K562 (cell line): ENCODE data around the gene SAMD4A. TPM values are rescaled to one million over a fixed set of nuclear protein-coding genes. Genes with fewer than 3 reads are reported as not detected.

Source experiments
- ATAC-seq: fragments of 200-7000 bp; cut with Tn5 transposase; 3 replicates; pipeline ENCODE4 v1.9.1; 2020; ENCODE audit warnings: moderate library complexity
- BruUV-seq: library from RNA; stranded (reverse); fragments of 400-500 nt; replicated peaks from 2 replicates; lab custom pipeline; 2021; lab: Mats Ljungman, UMichigan
- CTCF ChIA-PET: fragments of 300-600 bp; formaldehyde crosslinking; extraction: SDS; loops from one replicate; lab custom pipeline; 2021; ENCODE audit warnings: low intra/inter-chr PET ratio; lab: Yijun Ruan, JAX
- POLR2A ChIA-PET: fragments of 300-600, 350-650 bp; sonication (Branson Sonifier 250); formaldehyde crosslinking; extraction: SDS; loops from one replicate; lab custom pipeline; 2021; ENCODE audit warnings: antibody characterized with exemption, inconsistent platforms; lab: Yijun Ruan, JAX
- DNase-seq, 4 experiments: peaks; one replicate each; pipeline versions ENCODE4 v3.0.0 to v3.0.0-alpha.2; 2011 to 2018; ENCODE audit warnings: low spot score in 3 of 4, mixed read lengths in 3 of 4; ENCODE audit errors: extremely low read depth in 1 of 4
- FAIRE-seq: peaks from 2 replicates; lab custom pipeline; 2011; peaks lifted over from hg19 to GRCh38; lab: Jason Lieb, UNC
- H2AFZ ChIP-seq: 2 replicates; pipeline ENCODE4 v1.6.0; 2011; ENCODE audit warnings: low read depth, low read length, control low read depth, inconsistent platforms
- H3K27ac ChIP-seq: fragments of 200-600 bp; 3 replicates; pipeline ENCODE4 v1.8.0; 2011; ENCODE audit warnings: low read depth, mild to moderate bottlenecking, control low read depth, inconsistent platforms, low read length, moderate library complexity, mixed read lengths; ENCODE audit errors: extremely low read depth
- H3K27me3 ChIP-seq, 2 experiments: fragments of 300-600 bp in 1 of 2; 2 replicates in 1 of 2; 3 replicates in 1 of 2; pipeline versions ENCODE4 v1.6.0 to v1.8.0; 2011; ENCODE audit warnings: inconsistent platforms in 2 of 2, low read length in 2 of 2, mild to moderate bottlenecking in 1 of 2, mixed read lengths in 1 of 2, moderate library complexity in 1 of 2; ENCODE audit not compliant: control insufficient read depth in 2 of 2, insufficient read depth in 2 of 2
- H3K36me3 ChIP-seq: fragments of 300-600 bp; 3 replicates; pipeline ENCODE4 v1.8.0; 2011; ENCODE audit warnings: mild to moderate bottlenecking, low read length, inconsistent platforms; ENCODE audit not compliant: control insufficient read depth, insufficient read depth
- H3K4me1 ChIP-seq, 2 experiments: fragments of 200-600 bp in 1 of 2; replicated peaks in 1 of 2; 2 replicates in 1 of 2; 3 replicates in 1 of 2; pipeline versions ENCODE4 v1.5.1 to v1.8.0; 2011; ENCODE audit warnings: inconsistent platforms in 2 of 2, low read length in 2 of 2, mild to moderate bottlenecking in 1 of 2, mixed read lengths in 1 of 2, moderate library complexity in 1 of 2; ENCODE audit not compliant: control insufficient read depth in 2 of 2, insufficient read depth in 2 of 2
- H3K4me2 ChIP-seq: 2 replicates; pipeline ENCODE4 v1.6.1; 2011; ENCODE audit warnings: low read length, control low read depth, inconsistent platforms, mixed read lengths; ENCODE audit not compliant: insufficient read depth
- H3K4me3 ChIP-seq: fragments of 200-600 bp; sonication (generic), shearing (Covaris generic); 2 replicates; pipeline ENCODE4 v1.5.1; 2016; ENCODE audit warnings: control low read depth, inconsistent platforms
- H3K79me2 ChIP-seq: fragments of 200-600 bp; 3 replicates; pipeline ENCODE4 v1.8.0; 2011; ENCODE audit warnings: low read length, inconsistent platforms; ENCODE audit not compliant: control insufficient read depth, insufficient read depth
- H3K9ac ChIP-seq, 2 experiments: 2 replicates each; pipeline versions ENCODE4 v1.6.0 to v1.6.1; 2011; ENCODE audit warnings: low read depth in 2 of 2, low read length in 2 of 2, control low read depth in 1 of 2, inconsistent platforms in 1 of 2, mild to moderate bottlenecking in 1 of 2, mixed read lengths in 1 of 2; ENCODE audit not compliant: insufficient read depth in 1 of 2
- H3K9me1 ChIP-seq: one replicate; pipeline ENCODE4 v1.6.0; 2011; ENCODE audit warnings: inconsistent platforms, mild to moderate bottlenecking, low read length, moderate library complexity; ENCODE audit not compliant: control insufficient read depth, insufficient read depth
- H3K9me3 ChIP-seq: replicated peaks from 2 replicates; pipeline ENCODE4 v1.5.1; 2011; ENCODE audit warnings: low read depth, low read length, inconsistent platforms; ENCODE audit not compliant: control insufficient read depth, insufficient read depth
- H4K20me1 ChIP-seq: replicated peaks from 2 replicates; pipeline ENCODE4 v1.6.1; 2011; ENCODE audit warnings: low read length, inconsistent platforms, mixed read lengths; ENCODE audit not compliant: control insufficient read depth, insufficient read depth
- BRD4 ChIP-seq: fragments of 200-600 bp; sonication (generic); IDR thresholded peaks from 2 replicates; pipeline ENCODE4 v1.6.1; 2017; ENCODE audit warnings: inconsistent platforms
- CAMTA2 ChIP-seq: fragments of 250-450 bp; sonication (Bioruptor Pico); conservative IDR thresholded peaks from 2 replicates; pipeline ENCODE4 v1.5.1; 2022
- ETV1 ChIP-seq: fragments of 450-650 bp; conservative IDR thresholded peaks from 2 replicates; pipeline ENCODE4 v1.6.1; 2016; ENCODE audit warnings: missing genetic modification characterization, control low read depth, low read depth, missing compliant biosample characterization
- FOSL1 ChIP-seq: fragments of 200-800 bp; sonication (Bioruptor generic); conservative IDR thresholded peaks from 2 replicates; pipeline ENCODE4 v1.6.1; 2016; ENCODE audit warnings: missing genetic modification characterization, missing compliant biosample characterization
- JUND ChIP-seq, 2 experiments: IDR thresholded peaks; 2 replicates in 1 of 2; 3 replicates in 1 of 2; pipeline ENCODE4 v1.6.1; 2011; ENCODE audit warnings: borderline replicate concordance in 2 of 2, low read depth in 2 of 2, low read length in 2 of 2, improper control_type of control experiment in 1 of 2, missing biosample characterization in 1 of 2, missing genetic modification characterization in 1 of 2, missing genetic modification reagents in 1 of 2
- MEIS2 ChIP-seq: fragments of 450-650 bp; IDR thresholded peaks from 2 replicates; pipeline ENCODE4 v1.6.1; 2014; ENCODE audit warnings: mild to moderate bottlenecking; ENCODE audit not compliant: partially characterized antibody
- RB1 ChIP-seq: fragments of 450-650 bp; IDR thresholded peaks from 2 replicates; pipeline ENCODE4 v1.6.1; 2017; ENCODE audit warnings: low read depth, mild to moderate bottlenecking
- SMAD2 ChIP-seq: fragments of 150-350 bp; IDR thresholded peaks from 2 replicates; pipeline ENCODE4 v1.6.1; 2014; ENCODE audit warnings: low read depth, mild to moderate bottlenecking, low read length
- TARDBP ChIP-seq: fragments of 450-650 bp; IDR thresholded peaks from 2 replicates; pipeline ENCODE4 v1.6.1; 2016
- WGBS: fragments of 100-300 bp; shearing (Covaris generic); methylation state at CpG from one replicate; pipeline ENCODE4 v1.1.6; 2016; ENCODE audit warnings: low coverage, mixed read lengths; ENCODE audit not compliant: insufficient coverage; ENCODE audit errors: missing lambda C conversion rate; 5-methylcytosine and 5-hydroxymethylcytosine counted together
- in situ Hi-C: fragments of 300-500 bp; cut with MboI; formaldehyde crosslinking; loops from 4 replicates; pipeline ENCODE4 v1.15.0; 2018; ENCODE audit warnings: inconsistent platforms, mixed read lengths
- intact Hi-C: fragments of 100-400 bp; cut with micrococcal nuclease; formaldehyde crosslinking; loops from 2 replicates; pipeline ENCODE4 v1.14.2; 2022
- polyA plus RNA-seq, 8 experiments: library from polyadenylated mRNA; depleted of rRNA in 4 of 8; stranded (reverse) in 5 of 8; unstranded in 3 of 8; fragments of >200 nt; fragmentation: Nextera tagmentation in 2 of 8; fragmentation: Illumina TruSeq in 1 of 8; extraction: Ambion mirVana in 2 of 8; extraction: Trizol in 1 of 8; gene quantifications; 2 replicates each; pipeline versions ENCODE4 v1.2.1 to v1.2.3, GENCODE V29; 2011 to 2014; ENCODE audit warnings: inconsistent platforms in 1 of 8, missing spikeins in 1 of 8
- total RNA-seq, 7 experiments: library from RNA; depleted of rRNA in 6 of 7; stranded (reverse); fragments of >200 nt in 6 of 7; fragmentation: Illumina TruSeq in 2 of 7; extraction: Trizol in 2 of 7; gene quantifications; 2 replicates each; pipeline versions ENCODE4 v1.2.1 to v1.2.3, GENCODE V29; 2011 to 2021; ENCODE audit warnings: low replicate concordance in 1 of 7
- TF ChIP-seq, protein P1 (sequence below): sonication (generic); formaldehyde crosslinking; IDR thresholded peaks from 2 replicates; pipeline ENCODE4 v1.5.0; 2020; ENCODE audit warnings: missing genetic modification reagents
- TF ChIP-seq, protein P2 (sequence below): fragments of 450-650 bp; formaldehyde crosslinking; IDR thresholded peaks from 2 replicates; pipeline ENCODE4 v1.4.0; 2022; ENCODE audit warnings: missing genetic modification characterization
- TF ChIP-seq, protein P3 (sequence below): fragments of 450-650 bp; IDR thresholded peaks from 2 replicates; pipeline ENCODE4 v1.6.1; 2018; ENCODE audit warnings: mild to moderate bottlenecking, low read depth; ENCODE audit not compliant: partially characterized antibody
- TF ChIP-seq, protein P4 (sequence below): fragments of 450-650 bp; IDR thresholded peaks from 2 replicates; pipeline ENCODE4 v1.6.1; 2016; ENCODE audit warnings: low read depth, mild to moderate bottlenecking, moderate library complexity

SAMD4A gene
- total and polyA plus RNA-seq, 9 of the 15 experiments (the other 6 are each of a cell fraction or from before 2014, with no cell fraction given) = 0.66 to 6.8 (median 3.3) TPM

DNA sequence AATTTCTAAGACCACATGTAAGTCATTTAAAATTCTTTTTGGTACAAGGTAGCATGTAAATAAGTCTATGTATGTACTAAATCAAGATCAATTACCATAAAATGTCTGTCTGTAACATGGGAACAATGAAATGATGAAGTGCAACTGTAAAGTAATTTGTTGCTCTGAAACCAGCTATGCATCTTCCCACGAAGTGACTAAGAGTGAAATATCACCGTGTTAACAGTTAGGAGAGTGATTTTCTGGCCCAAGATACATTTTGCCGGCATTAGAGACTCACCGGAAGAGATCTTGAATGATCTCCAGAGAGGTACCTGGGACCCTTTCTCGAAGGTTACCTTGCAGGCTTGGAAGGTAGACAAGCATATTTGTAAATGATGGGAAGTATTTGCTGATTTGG, 105.8 kb downstream of the SAMD4A start (continued):
- TF ChIP-seq, protein P1, sequence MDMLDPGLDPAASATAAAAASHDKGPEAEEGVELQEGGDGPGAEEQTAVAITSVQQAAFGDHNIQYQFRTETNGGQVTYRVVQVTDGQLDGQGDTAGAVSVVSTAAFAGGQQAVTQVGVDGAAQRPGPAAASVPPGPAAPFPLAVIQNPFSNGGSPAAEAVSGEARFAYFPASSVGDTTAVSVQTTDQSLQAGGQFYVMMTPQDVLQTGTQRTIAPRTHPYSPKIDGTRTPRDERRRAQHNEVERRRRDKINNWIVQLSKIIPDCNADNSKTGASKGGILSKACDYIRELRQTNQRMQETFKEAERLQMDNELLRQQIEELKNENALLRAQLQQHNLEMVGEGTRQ = no peak
- TF ChIP-seq, protein P2, sequence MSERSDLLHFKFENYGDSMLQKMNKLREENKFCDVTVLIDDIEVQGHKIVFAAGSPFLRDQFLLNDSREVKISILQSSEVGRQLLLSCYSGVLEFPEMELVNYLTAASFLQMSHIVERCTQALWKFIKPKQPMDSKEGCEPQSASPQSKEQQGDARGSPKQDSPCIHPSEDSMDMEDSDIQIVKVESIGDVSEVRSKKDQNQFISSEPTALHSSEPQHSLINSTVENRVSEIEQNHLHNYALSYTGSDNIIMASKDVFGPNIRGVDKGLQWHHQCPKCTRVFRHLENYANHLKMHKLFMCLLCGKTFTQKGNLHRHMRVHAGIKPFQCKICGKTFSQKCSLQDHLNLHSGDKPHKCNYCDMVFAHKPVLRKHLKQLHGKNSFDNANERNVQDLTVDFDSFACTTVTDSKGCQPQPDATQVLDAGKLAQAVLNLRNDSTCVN = no peak
- no peak for TF ChIP-seq TARDBP

DNA sequence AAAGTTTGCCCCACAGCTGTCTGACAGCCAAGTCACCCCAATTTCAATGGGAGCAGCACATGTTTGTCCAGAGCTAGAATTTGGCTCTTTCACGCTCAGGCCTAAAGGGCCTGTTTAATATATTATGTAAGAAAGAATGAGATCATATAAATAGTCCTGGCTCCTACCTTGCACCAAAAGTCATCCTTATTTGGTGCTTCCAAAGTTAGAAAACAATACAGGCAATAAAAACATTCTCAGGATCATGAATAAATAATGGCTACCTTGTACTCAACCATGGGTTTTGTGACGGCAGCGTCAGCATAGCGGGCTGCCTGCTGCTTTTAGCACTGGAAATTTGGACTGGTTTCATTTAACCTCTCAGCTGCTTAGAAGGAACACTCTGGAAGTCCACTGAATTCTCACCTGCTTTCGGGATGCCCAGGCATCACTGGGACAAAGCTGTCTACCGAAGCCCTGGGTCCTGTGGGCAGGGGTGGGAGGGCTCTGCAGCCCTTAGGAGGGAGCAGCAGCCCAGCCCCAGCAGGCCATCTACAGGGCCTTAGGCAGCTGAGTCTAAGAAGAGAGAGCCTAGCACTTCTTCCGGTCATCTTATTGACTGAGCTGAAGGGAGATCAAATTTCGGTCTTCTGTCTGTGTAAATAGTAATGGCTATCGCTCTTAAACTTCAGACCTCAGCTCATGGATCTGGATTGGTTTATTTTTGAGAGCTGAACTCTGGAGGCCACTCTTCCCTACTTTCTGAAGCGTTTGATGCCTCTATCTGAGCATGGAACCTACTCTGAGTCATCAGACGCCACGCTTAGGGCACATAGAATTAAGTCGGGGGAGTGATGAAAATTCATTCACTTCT, 106.5 kb downstream of the SAMD4A start:
- Histone ChIP-seq H2AFZ (peak overlapping the region; percentile 44; the same call in 1 of the 2 replicates), H3K36me3 (no peaks in the 10 kb centered on the region), H3K27me3 (no peaks in the 10 kb centered on the region), H3K27ac (0 out of 3 replicates have a peak overlapping the region, but pooled peaks have one; percentile 22), H4K20me1 (no peaks in the 10 kb centered on the region), H3K79me2 (no peaks in the 10 kb centered on the region; the same call in 2 of the 3 replicates), H3K9ac (no peak overlapping the region), H3K4me3 (no peak overlapping the region), H3K9me1 (no peaks in the 10 kb centered on the region), H3K9me3 (no peaks in the 10 kb centered on the region), H3K4me1 (peaks cover 0 to 22% of the 10 kb centered on the region in 2 experiments; a peak in 4 of 5 replicates), H3K4me2 (peak overlapping the region; percentile 40; the same call in 1 of the 2 replicates)
- intact Hi-C loops = no loop called here
- BruUV-seq = no TSS peak
- CTCF ChIA-PET = no interaction called here
- in situ Hi-C loops = no loop called here
- DNase-seq (peak in 3 of 4 experiments; percentile 8 to 40 (median 22)), FAIRE-seq (peak; percentile 52), ATAC-seq (peak; percentile 75)
- POLR2A ChIA-PET = interaction anchor here (1.0 to 1.2 kb wide), 2 partner anchors 8 to 13 kb away, joined by 3 to 4 read pairs; no protein-coding TSS in a partner anchor
- 41% methylated on average over 13 of the region's 13 CpGs for WGBS
- TF ChIP-seq FOSL1 (tag) = peak; percentile 43; the same call in 1 of the 2 replicates
- no peak for TF ChIP-seq SMAD2
- no peak for TF ChIP-seq RB1
- TF ChIP-seq, protein P3, sequence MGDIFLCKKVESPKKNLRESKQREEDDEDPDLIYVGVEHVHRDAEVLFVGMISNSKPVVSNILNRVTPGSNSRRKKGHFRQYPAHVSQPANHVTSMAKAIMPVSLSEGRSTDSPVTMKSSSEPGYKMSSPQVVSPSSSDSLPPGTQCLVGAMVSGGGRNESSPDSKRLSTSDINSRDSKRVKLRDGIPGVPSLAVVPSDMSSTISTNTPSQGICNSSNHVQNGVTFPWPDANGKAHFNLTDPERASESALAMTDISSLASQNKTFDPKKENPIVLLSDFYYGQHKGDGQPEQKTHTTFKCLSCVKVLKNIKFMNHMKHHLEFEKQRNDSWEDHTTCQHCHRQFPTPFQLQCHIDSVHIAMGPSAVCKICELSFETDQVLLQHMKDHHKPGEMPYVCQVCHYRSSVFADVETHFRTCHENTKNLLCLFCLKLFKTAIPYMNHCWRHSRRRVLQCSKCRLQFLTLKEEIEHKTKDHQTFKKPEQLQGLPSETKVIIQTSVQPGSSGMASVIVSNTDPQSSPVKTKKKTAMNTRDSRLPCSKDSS = no peak
- no peak for TF ChIP-seq CAMTA2
- peak; percentile 27; the same call in 1 of the 2 replicates for TF ChIP-seq JUND (IDR thresholded peaks at IDR 0.05; ENCODE audit: borderline replicate concordance, low read depth, low read length)
- 0 out of 3 replicates have a peak, but pooled peaks have one; percentile 31 for TF ChIP-seq JUND (tag; IDR thresholded peaks at IDR 0.05; ENCODE audit: borderline replicate concordance, low read depth, low read length)
- TF ChIP-seq BRD4 = no peak
- TF ChIP-seq, protein P4, sequence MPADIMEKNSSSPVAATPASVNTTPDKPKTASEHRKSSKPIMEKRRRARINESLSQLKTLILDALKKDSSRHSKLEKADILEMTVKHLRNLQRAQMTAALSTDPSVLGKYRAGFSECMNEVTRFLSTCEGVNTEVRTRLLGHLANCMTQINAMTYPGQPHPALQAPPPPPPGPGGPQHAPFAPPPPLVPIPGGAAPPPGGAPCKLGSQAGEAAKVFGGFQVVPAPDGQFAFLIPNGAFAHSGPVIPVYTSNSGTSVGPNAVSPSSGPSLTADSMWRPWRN = no peak
- TF ChIP-seq ETV1 (tag) = no peak
- TF ChIP-seq MEIS2 = peak; percentile 3
